HG02981 (cell line): Measurements from ENCODE around the gene MAP2K5.
A peak's percentile ranks its signal among the peaks of the same experiment; 100 is the strongest.

Experiments
- ATAC-seq: cut with Tn5 transposase; IDR thresholded peaks from one replicate; pipeline ENCODE4 v1.9.1; 2021; ENCODE audit warnings: mild to moderate bottlenecking, moderate library complexity; ENCODE audit not compliant: unreplicated experiment

The MAP2K5 gene

GRCh38 chr15:67717776-67718175, 175.3 kb downstream of the MAP2K5 start:
- ATAC-seq: no peak

GRCh38 chr15:67719330-67719959, 176.9 kb downstream of the MAP2K5 start:
- no peak for ATAC-seq

- peak; percentile 56 for ATAC-seq
These were observed 178.2 kb downstream of the MAP2K5 start for GRCh38 chr15:67720556-67721175.

GRCh38 chr15:67722030-67722817, 179.7 kb downstream of the MAP2K5 start:
- ATAC-seq: no peak

- no peak for ATAC-seq
These were observed 181.0 kb downstream of the MAP2K5 start for GRCh38 chr15:67723294-67724024.

GRCh38 chr15:67724691-67725375, 182.3 kb downstream of the MAP2K5 start:
- ATAC-seq: no peak

- ATAC-seq: no peak
These were observed 187.6 kb downstream of the MAP2K5 start for GRCh38 chr15:67730135-67730534.

GRCh38 chr15:67731112-67731721, 188.7 kb downstream of the MAP2K5 start:
- ATAC-seq: no peak

GRCh38 chr15:67732164-67732563, 189.7 kb downstream of the MAP2K5 start:
- ATAC-seq: no peak

GRCh38 chr15:67732671-67733374, 190.3 kb downstream of the MAP2K5 start:
- no peak for ATAC-seq

- ATAC-seq: no peak
These were observed 193.4 kb downstream of the MAP2K5 start for GRCh38 chr15:67735896-67736295.

- ATAC-seq: no peak
These were observed 194.3 kb downstream of the MAP2K5 start for GRCh38 chr15:67736810-67737209.

- no peak for ATAC-seq
These were observed 195.6 kb downstream of the MAP2K5 start for GRCh38 chr15:67738056-67738455.

GRCh38 chr15:67740405-67740804, 197.9 kb downstream of the MAP2K5 start:
- ATAC-seq: no peak

- ATAC-seq: no peak
These were observed 198.8 kb downstream of the MAP2K5 start for GRCh38 chr15:67741308-67741707.

- ATAC-seq: no peak
These were observed 201.1 kb downstream of the MAP2K5 start for GRCh38 chr15:67743558-67743957.

- no peak for ATAC-seq
These were observed 202.0 kb downstream of the MAP2K5 start for GRCh38 chr15:67744331-67745072.

- ATAC-seq: no peak
These were observed 202.8 kb downstream of the MAP2K5 start for GRCh38 chr15:67745073-67746006.
